T1000 (cell line): ENCODE results near the gene MCOLN1.

Source experiments
- DNase-seq: peaks from one replicate; lab custom pipeline; 2025; ENCODE audit warnings: mixed read lengths; lab: John Stamatoyannopoulos, UW

The MCOLN1 gene

GRCh38 chr19:7522072-7522922 lies at the start of gene MCOLN1:
TSS of gene MCOLN1 (plus strand) at chr19:7522624. CDS start at chr19:7522751, 127 bp downstream.
- DNase-seq = peak; percentile 94

- DNase-seq = no peak
Observed at GRCh38 chr19:7475665-7476064, 46.8 kb upstream of the MCOLN1 start.

DNA sequence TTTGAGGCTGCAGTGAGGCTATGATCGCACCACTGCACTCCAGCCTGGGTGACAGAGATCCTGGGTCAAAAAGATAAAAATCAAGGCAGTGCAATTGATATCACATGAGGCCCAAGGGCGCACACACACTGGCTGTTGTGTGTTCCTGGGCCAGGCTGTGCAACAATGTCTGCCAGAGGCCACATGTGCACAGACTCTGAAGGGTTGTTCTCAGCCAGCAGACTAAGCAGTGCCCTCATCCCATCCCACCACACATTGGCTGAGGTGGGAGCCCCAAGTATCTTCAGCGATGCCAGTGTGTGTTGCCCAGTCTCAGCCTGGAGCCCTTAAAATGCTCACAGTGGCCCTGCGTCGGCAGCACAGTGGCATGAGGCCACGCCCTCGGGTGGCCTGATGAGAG lies 46.2 kb upstream of the MCOLN1 start:
- no peak for DNase-seq

DNA sequence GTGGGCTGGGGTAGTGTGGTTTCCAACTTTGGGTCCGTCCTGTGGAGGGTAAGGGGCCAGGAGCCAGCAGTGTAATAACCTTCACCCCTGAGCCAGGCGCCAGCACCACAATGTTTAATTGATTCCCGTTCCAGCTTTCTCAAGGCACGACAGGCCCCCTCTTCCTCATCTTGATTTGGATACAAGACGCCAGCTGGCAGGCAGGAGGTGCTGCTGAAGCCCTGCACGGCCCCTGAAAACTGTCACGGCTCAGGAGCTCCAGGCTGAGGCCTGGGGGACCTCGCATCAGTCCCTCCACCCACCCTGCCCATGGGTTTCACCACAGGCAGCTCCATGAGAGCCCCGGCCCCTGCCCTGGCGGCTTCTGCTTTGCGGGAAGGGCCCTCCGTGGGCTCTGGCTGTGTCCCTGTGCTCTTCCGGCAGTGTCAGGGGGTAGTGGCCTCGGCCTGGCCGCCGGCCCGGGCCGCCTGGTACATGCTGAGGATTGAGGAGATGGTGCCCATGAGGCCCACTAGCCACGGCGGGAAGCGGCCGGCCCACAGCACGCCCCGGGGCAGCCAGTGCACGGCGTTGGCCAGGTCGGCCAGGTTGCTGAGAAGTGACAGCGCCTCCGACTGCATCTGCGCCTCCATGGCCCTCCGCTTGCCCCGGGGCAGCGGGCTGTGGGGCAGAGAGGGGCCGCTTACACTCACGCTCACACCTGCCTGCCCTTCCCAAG lies 45.5 kb upstream of the MCOLN1 start:
- no peak for DNase-seq

- DNase-seq = no peak
Observed at GRCh38 chr19:7477758-7478157, 44.7 kb upstream of the MCOLN1 start.

- no peak for DNase-seq
Observed at GRCh38 chr19:7478173-7478842, 44.1 kb upstream of the MCOLN1 start.

DNA sequence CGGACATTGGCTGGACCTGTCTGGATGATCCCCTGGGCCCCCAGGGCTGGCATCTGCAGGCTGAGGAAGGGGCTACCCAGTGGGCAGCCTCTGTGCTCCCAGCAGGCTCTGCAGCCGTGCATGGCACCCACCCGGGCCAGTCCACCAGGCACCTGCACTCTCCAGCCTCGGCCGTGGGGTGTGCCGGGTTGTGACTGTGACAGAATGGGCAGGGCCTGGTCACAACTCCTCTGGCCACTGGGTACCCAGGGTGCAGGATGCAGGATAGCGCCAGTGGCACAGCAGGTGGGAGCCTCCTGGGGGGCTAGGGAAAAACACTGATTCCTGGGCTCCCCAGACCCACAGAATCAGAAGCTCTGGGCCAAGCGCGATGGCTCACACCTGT lies 43.6 kb upstream of the MCOLN1 start:
- DNase-seq = no peak

DNA sequence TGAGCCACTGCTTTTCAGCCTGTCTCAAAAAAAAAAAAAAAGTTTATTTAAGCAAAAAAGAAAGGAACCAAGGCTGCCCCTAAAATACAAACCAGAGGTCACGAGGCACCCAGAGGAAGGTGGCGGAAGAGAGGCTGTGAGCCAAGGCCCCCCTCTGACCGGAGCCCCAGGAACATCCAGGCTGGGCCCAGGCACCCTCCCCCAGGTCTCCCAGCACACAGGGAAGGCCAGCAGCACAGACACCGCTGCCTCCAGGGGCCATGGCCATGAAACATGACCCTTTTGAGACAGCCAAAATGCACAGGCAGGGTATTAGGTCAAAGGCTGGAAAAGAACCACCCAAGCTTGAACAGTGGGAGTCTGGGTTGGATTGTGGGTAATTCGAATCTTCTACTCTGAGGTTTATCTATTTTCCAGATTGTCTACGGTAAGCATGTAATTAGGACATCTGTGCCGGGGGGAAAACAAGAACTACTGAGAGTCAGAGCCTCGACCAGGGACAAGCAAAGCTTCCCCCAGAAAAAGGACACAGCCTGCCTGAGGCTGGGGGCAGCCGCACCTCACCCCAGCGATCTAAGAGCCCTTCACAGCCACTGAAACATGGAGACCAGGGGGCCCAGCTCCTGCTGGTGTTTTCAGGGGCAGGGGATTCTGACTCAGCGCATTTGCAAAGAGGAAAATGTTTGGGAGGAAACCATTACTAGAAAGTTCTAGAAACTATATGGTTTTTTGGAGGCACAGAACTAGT lies 42.0 kb upstream of the MCOLN1 start:
- DNase-seq = no peak

GRCh38 chr19:7480970-7481255 lies 41.5 kb upstream of the MCOLN1 start:
- DNase-seq = no peak

DNA sequence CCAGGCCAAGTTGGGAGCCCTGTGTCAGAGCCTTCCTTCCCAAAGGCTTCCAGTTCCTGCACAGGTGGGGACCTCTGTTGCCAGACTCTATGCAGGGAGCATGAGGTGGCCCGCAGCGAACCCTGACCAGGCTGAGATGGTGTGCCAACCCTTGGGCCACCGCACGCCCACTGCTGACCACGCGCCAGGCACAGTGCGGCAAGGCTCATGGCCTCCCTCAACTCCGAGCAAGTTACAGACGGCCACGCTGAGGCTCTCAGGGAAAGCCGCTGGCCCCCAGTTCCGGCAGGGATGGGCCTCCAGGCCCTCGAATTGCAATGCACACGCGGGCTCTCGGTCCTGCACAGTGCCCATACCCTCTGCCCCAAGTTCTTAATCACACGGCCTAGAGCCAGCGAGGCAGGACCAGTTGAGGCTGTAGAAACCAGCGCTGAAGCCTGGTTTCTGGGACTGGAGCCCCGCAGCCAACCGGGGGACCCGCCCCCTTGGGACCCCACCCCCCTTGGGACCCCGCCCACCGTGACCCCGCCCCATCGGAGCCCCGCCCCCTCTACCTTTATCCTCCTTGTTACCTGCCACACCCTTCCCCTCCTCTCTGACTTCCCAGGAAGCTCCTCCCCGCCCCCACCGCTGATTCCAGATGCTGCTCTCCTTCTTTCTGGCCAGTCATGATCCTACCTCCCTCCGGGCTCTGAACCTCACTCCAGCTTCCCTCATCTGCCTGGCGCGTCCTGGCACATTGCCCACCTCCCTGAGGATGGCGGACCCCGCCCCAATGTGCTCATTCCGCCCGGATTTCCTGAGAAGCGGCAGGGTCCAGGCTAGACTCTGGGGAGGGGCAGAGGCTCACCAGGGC lies 39.6 kb upstream of the MCOLN1 start:
- no peak for DNase-seq

DNA sequence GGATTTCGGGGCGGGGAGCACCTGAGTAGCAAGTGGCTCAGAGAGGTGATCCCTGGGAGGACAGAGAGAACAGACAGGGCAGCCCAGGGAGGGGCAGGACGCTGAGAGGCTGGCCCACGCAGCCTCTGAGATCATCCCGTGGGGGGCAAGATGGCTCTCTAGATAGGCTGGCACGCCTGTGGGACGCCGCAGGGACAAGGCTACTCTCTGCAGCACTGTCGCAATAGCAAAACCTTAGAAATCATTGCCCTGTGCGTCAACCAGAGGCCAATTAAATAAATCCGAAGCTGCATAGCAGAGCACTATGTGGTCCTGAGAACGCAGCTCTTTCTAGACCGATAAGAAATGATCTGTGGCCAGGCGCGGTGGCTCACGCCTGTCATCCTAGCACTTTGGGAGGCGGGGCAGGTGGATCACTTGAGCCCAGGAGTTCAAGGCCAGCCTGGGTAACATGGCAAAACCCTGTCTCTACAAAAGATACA lies 38.7 kb upstream of the MCOLN1 start:
- no peak for DNase-seq

DNA sequence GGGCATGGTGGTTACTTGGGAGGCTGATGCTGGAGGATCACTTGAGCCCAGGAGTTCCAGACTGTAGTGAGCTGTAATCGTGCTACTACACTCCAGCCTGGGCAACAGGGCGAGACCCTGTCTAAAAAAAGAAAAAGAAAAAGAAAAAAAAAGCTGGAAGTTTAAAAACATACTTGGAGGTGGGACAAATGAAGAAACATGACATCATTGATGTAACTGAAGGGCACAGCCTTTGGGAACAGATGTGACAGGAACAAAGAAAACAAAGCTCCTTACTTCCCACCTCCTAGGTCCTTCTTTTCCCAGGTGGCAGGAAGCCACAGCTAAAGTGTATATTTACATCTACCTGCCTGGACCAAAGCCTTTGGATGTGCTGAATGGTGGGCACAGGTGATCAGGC lies 35.5 kb upstream of the MCOLN1 start:
- no peak for DNase-seq

DNA sequence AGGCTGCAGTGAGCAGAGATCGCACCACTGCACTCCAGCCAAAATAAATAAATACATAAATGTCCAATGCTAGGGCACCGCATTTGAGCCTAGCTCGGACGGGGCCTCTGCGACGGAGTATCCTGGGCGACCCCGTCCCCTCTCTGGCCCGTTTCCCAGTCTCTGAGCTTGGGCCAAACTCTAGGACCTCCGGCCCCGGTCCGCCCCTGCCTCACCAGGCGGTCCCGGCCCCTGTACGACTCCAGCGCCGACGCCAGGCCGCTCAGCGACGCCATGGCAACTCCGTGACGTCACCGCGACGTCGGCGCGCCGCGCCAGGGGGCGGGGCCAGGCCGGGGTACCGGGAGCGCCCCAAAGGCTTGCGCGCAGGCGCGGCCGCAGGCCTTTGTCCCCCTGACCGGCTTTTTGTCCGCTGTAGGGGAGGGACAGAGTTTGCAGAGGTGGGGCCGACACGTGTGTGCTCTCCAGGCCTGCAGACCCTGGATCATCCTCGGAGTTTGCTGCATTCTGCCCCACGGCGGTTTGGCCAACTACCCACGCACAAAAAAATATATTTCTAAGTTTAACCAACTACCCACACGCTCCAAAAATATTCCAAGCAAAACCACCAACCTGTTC lies 33.6 kb upstream of the MCOLN1 start, which contains the start of gene PEX11G:
PEX11G (minus strand) TSS at position 300 of the 618 bp plus-strand sequence; CDS start at position 275, 25 bp downstream.
- peak; percentile 80 for DNase-seq

GRCh38 chr19:7489609-7490044 lies 32.8 kb upstream of the MCOLN1 start:
- DNase-seq = no peak

DNA sequence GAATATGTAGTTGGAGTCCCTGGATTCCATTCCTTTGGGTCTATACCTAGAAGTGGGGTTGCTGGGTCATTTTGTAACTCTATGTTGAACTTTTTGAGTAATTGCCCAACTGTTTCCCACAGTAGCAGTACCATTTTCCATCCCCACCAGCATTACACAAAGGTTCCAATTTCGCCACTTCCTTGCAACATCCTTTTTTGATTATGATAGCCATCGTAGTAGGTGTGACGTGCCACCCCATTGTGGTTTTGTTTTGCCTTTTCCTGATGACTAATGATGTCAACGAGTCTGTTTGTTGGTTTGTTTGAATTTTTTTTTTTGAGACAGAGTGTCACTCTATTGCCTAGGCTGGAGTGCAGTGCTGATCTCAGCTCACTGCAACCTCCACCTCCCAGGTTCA lies 30.3 kb upstream of the MCOLN1 start:
- DNase-seq = no peak

- no peak for DNase-seq
Observed at GRCh38 chr19:7492558-7492957, 29.9 kb upstream of the MCOLN1 start.

- DNase-seq = no peak
Observed at GRCh38 chr19:7494416-7495098, 27.9 kb upstream of the MCOLN1 start.

- no peak for DNase-seq
Observed at GRCh38 chr19:7497292-7497691, 25.1 kb upstream of the MCOLN1 start.

DNA sequence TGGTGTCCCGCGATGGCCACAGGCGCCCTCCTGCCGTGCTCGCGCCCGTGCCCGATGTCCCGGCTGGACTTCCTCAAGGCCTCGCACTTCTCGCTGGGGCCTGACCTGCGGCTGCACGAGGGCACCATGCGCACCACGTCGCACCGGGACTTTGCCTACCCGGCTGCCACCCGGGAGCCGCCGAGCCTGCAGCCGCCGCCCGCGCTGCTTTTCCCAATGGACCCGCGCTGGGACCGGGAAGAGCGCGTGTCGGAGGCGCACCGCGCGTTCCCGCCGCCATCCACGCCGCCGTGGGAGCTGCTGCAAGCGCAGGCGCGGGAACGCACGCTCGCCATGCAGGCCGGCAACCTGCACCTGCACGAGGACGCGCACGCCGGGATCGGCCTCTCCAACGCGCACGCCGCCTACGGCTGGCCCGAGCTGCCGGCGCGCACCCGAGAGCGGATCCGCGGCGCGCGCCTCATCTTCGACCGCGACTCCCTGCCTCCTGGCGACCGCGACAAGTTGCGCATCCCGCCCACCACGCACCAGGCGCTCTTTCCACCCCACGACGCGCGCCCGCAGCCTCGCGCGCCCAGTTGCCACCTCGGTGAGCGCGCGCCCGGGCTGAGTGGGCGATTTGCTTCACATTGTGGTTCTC lies 21.5 kb upstream of the MCOLN1 start:
- no peak for DNase-seq
